ENCODE measurements around the gene WNK2.

Gene WNK2

GRCh38 chr9:93154293-93154903 is 29.5 kb upstream of the WNK2 start:
- no peaks in the 10 kb centered on the region for H3K9me3 Mint-ChIP-seq
- H3K4me1 Mint-ChIP-seq (ENCODE audit: low read depth) = peaks cover 20% of the 10 kb centered on the region
- H3K27ac Mint-ChIP-seq = no peak overlapping the region
- H3K36me3 Mint-ChIP-seq (ENCODE audit: low read depth) = no peaks in the 10 kb centered on the region
- H3K4me3 Mint-ChIP-seq = no peak overlapping the region
- no peaks in the 10 kb centered on the region for H3K27me3 Mint-ChIP-seq

GRCh38 chr9:93155716-93156474 is 28.0 kb upstream of the WNK2 start:
- H3K27ac Mint-ChIP-seq = no peak overlapping the region
- H3K36me3 Mint-ChIP-seq (ENCODE audit: low read depth) = no peaks in the 10 kb centered on the region
- H3K4me1 Mint-ChIP-seq (ENCODE audit: low read depth) = peaks cover 18% of the 10 kb centered on the region
- H3K4me3 Mint-ChIP-seq = no peak overlapping the region
- no peaks in the 10 kb centered on the region for H3K9me3 Mint-ChIP-seq
- H3K27me3 Mint-ChIP-seq = no peaks in the 10 kb centered on the region

GRCh38 chr9:93156475-93157008 is 27.4 kb upstream of the WNK2 start:
- Mint-ChIP-seq H3K4me1 (ENCODE audit: low read depth) (peaks cover 18% of the 10 kb centered on the region), H3K4me3 (no peak overlapping the region), H3K36me3 (ENCODE audit: low read depth) (no peaks in the 10 kb centered on the region), H3K27ac (no peak overlapping the region), H3K9me3 (no peaks in the 10 kb centered on the region), H3K27me3 (no peaks in the 10 kb centered on the region)

DNA sequence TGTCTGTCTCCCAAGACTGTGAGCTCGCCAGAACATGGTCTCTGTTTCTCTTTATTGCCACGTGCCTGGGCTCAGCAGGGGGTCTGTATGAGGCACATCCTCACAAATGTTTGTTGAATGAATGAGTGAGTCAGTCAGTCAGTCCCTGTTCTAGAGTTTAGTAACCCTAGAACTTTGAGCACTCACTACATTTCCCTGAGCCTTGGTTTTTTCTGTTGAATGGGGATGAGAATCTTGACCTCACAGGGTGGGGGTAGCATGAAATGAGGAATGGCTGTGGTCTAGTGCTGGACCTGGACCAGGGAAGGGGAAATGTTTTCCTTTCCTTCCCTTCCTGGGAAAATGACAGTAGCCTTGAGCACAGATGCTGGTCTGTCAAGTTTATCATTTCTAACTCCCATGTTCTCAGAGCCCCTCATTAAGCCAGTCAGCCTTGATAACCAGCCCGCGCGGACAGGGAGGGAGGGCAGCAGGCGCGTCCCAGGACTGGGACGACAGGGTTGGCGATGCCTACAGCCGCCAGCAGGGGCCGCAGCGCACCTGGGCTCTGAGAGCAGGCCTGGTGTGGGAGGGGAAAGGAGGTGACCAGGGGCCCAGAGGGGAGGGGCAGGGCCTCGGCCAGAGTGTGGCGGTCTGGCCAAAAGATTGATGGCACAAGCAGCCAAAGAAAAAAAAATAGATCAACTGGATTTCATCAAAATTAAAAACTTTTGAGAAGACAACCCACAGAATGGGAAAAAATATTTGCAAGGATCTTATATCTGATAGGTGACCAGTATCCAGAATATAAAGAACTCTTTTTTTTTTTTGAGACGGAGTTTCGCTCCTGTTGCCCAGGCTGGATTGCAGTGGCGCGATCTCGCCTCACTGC is 24.1 kb upstream of the WNK2 start:
- no peaks in the 10 kb centered on the region for H3K36me3 Mint-ChIP-seq (ENCODE audit: low read depth)
- H3K27me3 Mint-ChIP-seq = no peaks in the 10 kb centered on the region
- H3K27ac Mint-ChIP-seq = no peak overlapping the region
- no peaks in the 10 kb centered on the region for H3K9me3 Mint-ChIP-seq
- peaks cover 18% of the 10 kb centered on the region for H3K4me1 Mint-ChIP-seq (ENCODE audit: low read depth)
- H3K4me3 Mint-ChIP-seq = no peak overlapping the region

DNA sequence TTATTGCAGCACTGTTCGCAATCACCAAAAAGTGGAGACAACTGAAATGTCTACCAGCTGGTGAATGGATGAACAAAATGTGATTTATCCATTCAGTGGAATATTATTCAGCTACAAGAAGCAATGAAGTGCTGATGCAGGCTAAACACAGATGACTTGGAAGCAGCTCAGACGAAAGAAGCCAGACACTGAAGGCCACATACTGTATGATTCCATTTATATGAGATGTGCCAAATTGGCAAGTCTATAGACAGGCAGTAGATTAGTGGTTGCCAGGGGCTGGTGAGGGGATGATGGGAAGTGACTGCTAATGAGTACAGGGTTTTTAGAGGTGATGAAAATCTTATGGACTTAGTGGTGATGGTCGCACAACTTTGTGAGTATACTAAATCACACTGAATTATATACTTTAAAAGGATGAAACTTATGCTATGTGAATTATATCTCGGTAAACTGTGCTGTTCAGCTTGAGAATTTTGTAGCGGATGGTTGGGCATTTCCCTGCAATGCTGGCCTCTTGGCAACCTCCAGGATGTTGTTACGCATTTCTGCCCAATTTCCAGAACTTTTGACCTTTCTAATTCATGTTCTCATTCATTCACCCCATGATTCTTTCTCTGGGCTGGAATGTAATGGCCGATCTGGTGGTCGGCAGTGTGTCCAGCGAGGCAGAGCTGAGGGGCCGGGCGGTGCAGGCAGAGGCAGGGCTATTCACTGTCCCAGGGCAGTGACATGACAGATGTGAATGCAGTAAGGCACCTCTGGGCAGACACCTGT is 22.0 kb upstream of the WNK2 start:
- H3K36me3 Mint-ChIP-seq (ENCODE audit: low read depth) = no peaks in the 10 kb centered on the region
- H3K27ac Mint-ChIP-seq = no peak overlapping the region
- no peaks in the 10 kb centered on the region for H3K27me3 Mint-ChIP-seq
- no peaks in the 10 kb centered on the region for H3K9me3 Mint-ChIP-seq
- no peak overlapping the region for H3K4me3 Mint-ChIP-seq
- H3K4me1 Mint-ChIP-seq (ENCODE audit: low read depth) = peaks cover 8% of the 10 kb centered on the region

DNA sequence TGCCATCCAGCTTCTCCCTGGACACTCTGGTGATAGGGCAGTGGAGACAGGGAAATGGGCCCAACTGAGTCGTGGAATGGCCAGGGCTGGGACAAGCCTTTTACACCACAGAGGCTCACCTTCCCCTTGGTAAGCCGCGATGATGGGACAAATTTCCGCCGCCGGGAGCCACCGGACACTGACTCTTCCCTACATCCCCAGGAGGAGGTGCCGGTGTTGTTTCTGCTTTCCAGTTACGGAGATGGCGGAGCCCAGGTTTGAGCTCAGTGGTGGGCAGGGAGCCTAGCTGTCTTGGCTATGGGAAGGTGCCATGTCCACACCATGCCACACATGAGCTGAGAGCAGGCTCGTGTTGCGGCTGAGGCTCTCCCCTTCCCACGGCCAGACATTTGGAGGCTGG is 19.9 kb upstream of the WNK2 start:
- no peaks in the 10 kb centered on the region for H3K36me3 Mint-ChIP-seq (ENCODE audit: low read depth)
- H3K4me1 Mint-ChIP-seq (ENCODE audit: low read depth) = peaks cover 8% of the 10 kb centered on the region
- H3K9me3 Mint-ChIP-seq = no peaks in the 10 kb centered on the region
- no peak overlapping the region for H3K27ac Mint-ChIP-seq
- no peak overlapping the region for H3K4me3 Mint-ChIP-seq
- no peaks in the 10 kb centered on the region for H3K27me3 Mint-ChIP-seq

- Mint-ChIP-seq H3K27ac (no peak overlapping the region), H3K36me3 (ENCODE audit: low read depth) (no peaks in the 10 kb centered on the region), H3K4me3 (no peak overlapping the region), H3K9me3 (no peaks in the 10 kb centered on the region), H3K27me3 (no peaks in the 10 kb centered on the region), H3K4me1 (ENCODE audit: low read depth) (no peaks in the 10 kb centered on the region)
These were observed 17.2 kb upstream of the WNK2 start for GRCh38 chr9:93166699-93167098.

GRCh38 chr9:93167185-93167584 is 16.8 kb upstream of the WNK2 start:
- no peaks in the 10 kb centered on the region for H3K27me3 Mint-ChIP-seq
- H3K27ac Mint-ChIP-seq = no peak overlapping the region
- H3K36me3 Mint-ChIP-seq (ENCODE audit: low read depth) = no peaks in the 10 kb centered on the region
- no peaks in the 10 kb centered on the region for H3K4me1 Mint-ChIP-seq (ENCODE audit: low read depth)
- no peaks in the 10 kb centered on the region for H3K9me3 Mint-ChIP-seq
- H3K4me3 Mint-ChIP-seq = no peak overlapping the region

DNA sequence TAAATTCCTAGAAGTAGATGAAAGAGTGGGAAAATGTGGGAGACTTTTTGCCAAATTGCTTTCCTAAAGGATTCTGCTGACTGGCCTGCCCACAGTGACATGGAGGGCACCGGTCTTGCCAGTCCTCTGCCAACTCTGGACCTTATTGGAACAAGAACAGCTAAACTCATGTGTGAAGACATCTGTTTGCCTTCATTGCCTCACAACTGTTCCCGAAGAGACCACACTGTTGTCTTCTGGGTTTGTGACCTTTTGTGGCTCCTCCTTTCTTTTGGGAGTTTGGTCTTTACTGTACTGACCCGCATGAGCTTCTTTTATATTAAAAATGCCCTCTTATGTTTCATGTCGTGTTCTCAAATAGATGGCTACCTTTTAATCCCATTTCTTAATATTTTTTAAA is 16.1 kb upstream of the WNK2 start:
- Mint-ChIP-seq H3K36me3 (ENCODE audit: low read depth) (no peaks in the 10 kb centered on the region), H3K27me3 (no peaks in the 10 kb centered on the region), H3K9me3 (no peaks in the 10 kb centered on the region), H3K27ac (no peak overlapping the region), H3K4me3 (no peak overlapping the region), H3K4me1 (ENCODE audit: low read depth) (no peaks in the 10 kb centered on the region)

DNA sequence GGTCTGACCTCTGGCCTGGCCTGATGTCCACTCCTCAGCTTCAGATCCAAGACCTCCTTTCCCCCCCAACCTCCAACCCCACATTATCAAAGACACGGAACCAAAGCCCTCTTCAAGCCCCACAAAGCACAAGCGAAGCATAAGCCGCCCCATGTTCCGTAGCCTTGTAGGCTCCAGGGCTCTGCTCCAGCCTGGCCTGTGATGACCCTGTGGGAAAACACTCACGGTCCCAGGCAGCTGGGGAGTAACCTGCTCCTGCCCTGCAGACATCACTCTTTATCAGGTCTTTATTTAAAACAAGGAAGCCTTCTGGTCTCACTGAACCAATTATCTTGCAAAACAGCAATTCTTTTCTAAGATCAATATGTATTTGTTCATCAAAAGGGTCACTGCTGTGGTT is 15.4 kb upstream of the WNK2 start:
- Mint-ChIP-seq H3K9me3 (no peaks in the 10 kb centered on the region), H3K27ac (no peak overlapping the region), H3K27me3 (no peaks in the 10 kb centered on the region), H3K4me3 (no peak overlapping the region), H3K36me3 (ENCODE audit: low read depth) (no peaks in the 10 kb centered on the region), H3K4me1 (ENCODE audit: low read depth) (no peaks in the 10 kb centered on the region)

DNA sequence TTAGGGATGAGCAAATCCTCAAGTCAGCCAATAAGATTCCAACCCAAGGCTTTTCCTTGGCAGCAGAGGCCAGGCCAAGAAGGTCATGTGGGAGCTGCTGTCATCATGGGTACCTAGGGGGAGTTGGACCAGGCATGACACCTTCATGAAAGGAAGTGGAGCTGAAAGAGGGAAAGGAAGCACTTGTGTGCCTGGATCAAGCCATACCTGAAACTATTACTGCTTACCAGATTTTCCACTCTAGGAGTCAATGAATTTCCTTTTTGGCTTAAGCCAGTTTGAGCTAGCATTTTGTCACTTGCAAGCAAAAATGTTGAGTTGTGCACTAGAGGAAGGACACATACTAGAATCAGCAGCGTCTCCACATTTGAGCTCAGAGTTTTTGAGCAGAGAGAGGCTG is 14.5 kb upstream of the WNK2 start:
- no peak overlapping the region for H3K4me3 Mint-ChIP-seq
- no peaks in the 10 kb centered on the region for H3K27me3 Mint-ChIP-seq
- H3K9me3 Mint-ChIP-seq = no peaks in the 10 kb centered on the region
- no peaks in the 10 kb centered on the region for H3K36me3 Mint-ChIP-seq (ENCODE audit: low read depth)
- H3K4me1 Mint-ChIP-seq (ENCODE audit: low read depth) = no peaks in the 10 kb centered on the region
- no peak overlapping the region for H3K27ac Mint-ChIP-seq

DNA sequence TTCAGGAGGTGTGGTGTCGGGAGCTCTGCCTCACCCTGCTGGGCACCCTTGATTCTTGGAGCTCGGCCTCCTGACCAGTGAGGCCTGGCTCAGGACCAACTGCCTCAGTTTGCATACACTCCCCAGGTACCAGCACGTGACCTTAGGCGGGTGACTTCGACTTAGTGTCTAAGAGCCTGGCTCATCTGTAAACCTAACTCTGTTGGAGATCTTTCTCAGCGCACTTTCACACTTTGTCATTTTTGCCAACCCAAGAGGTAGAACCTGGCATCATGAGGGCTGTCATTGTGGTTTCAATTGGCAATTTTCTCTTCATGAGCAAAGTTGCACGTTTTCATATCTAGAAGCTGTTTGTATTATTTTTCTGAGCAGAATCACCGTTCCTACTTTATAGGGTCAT is 13.4 kb upstream of the WNK2 start:
- no peaks in the 10 kb centered on the region for H3K27me3 Mint-ChIP-seq
- no peaks in the 10 kb centered on the region for H3K9me3 Mint-ChIP-seq
- no peak overlapping the region for H3K27ac Mint-ChIP-seq
- no peak overlapping the region for H3K4me3 Mint-ChIP-seq
- H3K4me1 Mint-ChIP-seq (ENCODE audit: low read depth) = no peaks in the 10 kb centered on the region
- H3K36me3 Mint-ChIP-seq (ENCODE audit: low read depth) = no peaks in the 10 kb centered on the region

DNA sequence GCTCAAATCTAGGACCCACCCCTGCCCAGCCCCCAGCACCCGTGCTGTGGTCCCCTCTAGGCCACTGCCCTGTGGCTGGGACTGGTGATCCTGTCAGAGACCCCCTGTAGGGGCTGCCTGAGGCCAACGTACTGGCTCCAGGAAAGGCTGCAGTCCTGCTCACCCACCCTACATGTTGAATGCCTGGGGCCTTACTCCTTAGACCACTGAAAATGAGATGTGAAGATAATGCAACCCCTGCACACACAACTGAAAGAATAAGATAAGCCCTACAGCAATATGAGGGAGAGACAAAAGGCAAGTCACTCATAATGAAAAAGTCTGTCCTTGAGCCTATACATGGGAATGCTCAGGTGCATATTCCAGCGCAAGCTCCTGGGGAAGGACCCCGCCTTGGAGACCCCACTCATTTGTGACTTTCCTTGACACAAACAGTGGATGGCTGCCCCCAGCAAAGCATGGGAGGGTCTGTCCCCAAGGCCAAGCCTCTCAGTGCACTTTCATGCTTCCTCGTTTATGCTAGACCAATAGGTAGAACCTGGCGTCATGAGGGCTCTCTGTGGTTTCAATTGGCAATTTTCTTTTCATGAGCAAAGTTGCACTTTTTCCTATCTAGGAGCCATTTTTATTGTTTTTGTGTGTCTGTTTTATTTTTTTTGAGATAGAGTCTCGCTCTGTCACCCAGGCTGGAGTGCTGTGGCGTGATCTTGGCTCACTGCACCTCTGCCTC is 12.5 kb upstream of the WNK2 start:
- H3K27ac Mint-ChIP-seq = no peak overlapping the region
- no peaks in the 10 kb centered on the region for H3K27me3 Mint-ChIP-seq
- H3K4me1 Mint-ChIP-seq (ENCODE audit: low read depth) = no peaks in the 10 kb centered on the region
- H3K4me3 Mint-ChIP-seq = no peak overlapping the region
- H3K9me3 Mint-ChIP-seq = no peaks in the 10 kb centered on the region
- no peaks in the 10 kb centered on the region for H3K36me3 Mint-ChIP-seq (ENCODE audit: low read depth)

Data from stimulated activated naive CD8-positive, alpha-beta T cell treated with anti-CD3 and anti-CD28 coated beads, Interleukin-15, Interleukin-2, amounts not matched to agents 100 ng/mL and 50 ng/mL, for 24 hours (primary cell).